KBM-7 (cell line): ENCODE data around the gene RCCD1.
A peak's percentile ranks its signal among the peaks of the same experiment; 100 is the strongest.

ENCODE experiments used
- DNase-seq: peaks from one replicate; pipeline ENCODE4 v3.0.0-alpha.2; 2015
- in situ Hi-C: fragments of 300-500 bp; cut with MboI; formaldehyde crosslinking; loops from 2 replicates; pipeline ENCODE4 v1.14.3; 2020; ENCODE audit warnings: low sequenced_read_pairs, low pct_unique_long_range_greater_than_20kb, mixed read lengths

The RCCD1 gene

GRCh38 chr15:90990446-90990845 lies 35.8 kb downstream of the RCCD1 start:
- no peak for DNase-seq
- in situ Hi-C loops: no loop called here

GRCh38 chr15:90991587-90992285 lies 37.1 kb downstream of the RCCD1 start:
- DNase-seq: peak; percentile 16
- in situ Hi-C loops: no loop called here

GRCh38 chr15:90994059-90994416 lies 39.4 kb downstream of the RCCD1 start:
- no peak for DNase-seq
- in situ Hi-C loops: no loop called here

- in situ Hi-C loops: no loop called here
- DNase-seq: peak; percentile 99
Observed at GRCh38 chr15:90994417-90995311, 40.0 kb downstream of the RCCD1 start, which contains the start of gene PRC1. PRC1 (minus strand) TSS chr15:90994535; CDS start chr15:90994417, 118 bp downstream.

GRCh38 chr15:90998737-90999136 lies 44.1 kb downstream of the RCCD1 start:
- in situ Hi-C loops: no loop called here
- DNase-seq: no peak

GRCh38 chr15:91001209-91001608 lies 46.5 kb downstream of the RCCD1 start:
- in situ Hi-C loops: no loop called here
- DNase-seq: no peak

GRCh38 chr15:91007266-91007665 lies 52.6 kb downstream of the RCCD1 start:
- in situ Hi-C loops: no loop called here
- DNase-seq: no peak
